HFFc6 (cell line): ENCODE data around the gene CCDC152. TPM values are rescaled to one million over a fixed set of nuclear protein-coding genes. Genes with fewer than 3 reads are reported as not detected.

ENCODE experiments used
- DNase-seq: peaks from one replicate; pipeline ENCODE4 v3.0.0-alpha.2; 2018
- H3K27ac Mint-ChIP-seq: 2 replicates; pipeline ENCODE4 v1.8.0; 2020; ENCODE audit warnings: mild to moderate bottlenecking, mixed read lengths
- H3K27me3 Mint-ChIP-seq: 2 replicates; pipeline ENCODE4 v1.8.0; 2021; ENCODE audit warnings: mild to moderate bottlenecking, moderate library complexity, mixed read lengths; ENCODE audit not compliant: insufficient read depth
- H3K36me3 Mint-ChIP-seq: 2 replicates; pipeline ENCODE4 v1.8.0; 2021; ENCODE audit warnings: low read depth, mixed read lengths
- H3K4me1 Mint-ChIP-seq: 2 replicates; pipeline ENCODE4 v1.8.0; 2020; ENCODE audit warnings: low read depth, mixed read lengths
- H3K4me3 Mint-ChIP-seq: 2 replicates; pipeline ENCODE4 v1.8.0; 2020; ENCODE audit warnings: mild to moderate bottlenecking, moderate library complexity, mixed read lengths
- H3K9me3 Mint-ChIP-seq: 2 replicates; pipeline ENCODE4 v1.8.0; 2020; ENCODE audit warnings: mild to moderate bottlenecking, mixed read lengths
- total RNA-seq, 6 experiments: library from RNA; stranded (reverse); fragmentation: NEBNext Ultra II Directional; extraction: Animal tissue kit (Norgen Biotek cat#: 25700); gene quantifications; 2 replicates in 1 of 6; 3 replicates in 5 of 6; pipeline ENCODE4 v1.2.3, GENCODE V29; 2021
- TF ChIP-seq, protein P1 (sequence below): fragments of 200-600 bp; sonication (generic); IDR thresholded peaks from 2 replicates; pipeline ENCODE4 v1.5.0; 2021; ENCODE audit warnings: antibody characterized with exemption, mild to moderate bottlenecking

Gene CCDC152
- total RNA-seq, 6 experiments from 2014 or later = 0.47 to 7.2 (median 5.6) TPM

DNA sequence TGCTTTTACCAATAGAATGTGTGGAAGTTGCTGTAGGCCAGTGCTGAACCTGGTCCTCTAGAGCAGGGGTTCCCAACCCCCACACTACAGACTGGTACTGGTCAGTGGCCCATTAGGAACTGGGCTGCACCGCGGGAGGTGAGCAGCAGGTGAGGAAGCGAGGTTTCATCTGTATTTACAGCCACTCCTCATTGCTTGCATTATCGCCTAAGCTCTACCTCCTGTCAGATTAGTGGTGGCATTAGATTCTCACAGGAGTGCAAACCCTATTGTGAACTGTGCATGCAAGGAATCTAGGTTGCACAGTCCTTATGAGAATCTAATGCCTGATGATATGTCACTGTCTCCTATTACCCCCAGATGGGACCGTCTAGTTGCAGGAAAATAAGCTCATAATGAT is 6.1 kb upstream of the CCDC152 start:
- no peak for DNase-seq
- no peaks in the 10 kb centered on the region for H3K36me3 Mint-ChIP-seq
- H3K27ac Mint-ChIP-seq = no peak overlapping the region
- no peak overlapping the region for H3K4me3 Mint-ChIP-seq
- H3K9me3 Mint-ChIP-seq = no peaks in the 10 kb centered on the region
- TF ChIP-seq, protein P1, sequence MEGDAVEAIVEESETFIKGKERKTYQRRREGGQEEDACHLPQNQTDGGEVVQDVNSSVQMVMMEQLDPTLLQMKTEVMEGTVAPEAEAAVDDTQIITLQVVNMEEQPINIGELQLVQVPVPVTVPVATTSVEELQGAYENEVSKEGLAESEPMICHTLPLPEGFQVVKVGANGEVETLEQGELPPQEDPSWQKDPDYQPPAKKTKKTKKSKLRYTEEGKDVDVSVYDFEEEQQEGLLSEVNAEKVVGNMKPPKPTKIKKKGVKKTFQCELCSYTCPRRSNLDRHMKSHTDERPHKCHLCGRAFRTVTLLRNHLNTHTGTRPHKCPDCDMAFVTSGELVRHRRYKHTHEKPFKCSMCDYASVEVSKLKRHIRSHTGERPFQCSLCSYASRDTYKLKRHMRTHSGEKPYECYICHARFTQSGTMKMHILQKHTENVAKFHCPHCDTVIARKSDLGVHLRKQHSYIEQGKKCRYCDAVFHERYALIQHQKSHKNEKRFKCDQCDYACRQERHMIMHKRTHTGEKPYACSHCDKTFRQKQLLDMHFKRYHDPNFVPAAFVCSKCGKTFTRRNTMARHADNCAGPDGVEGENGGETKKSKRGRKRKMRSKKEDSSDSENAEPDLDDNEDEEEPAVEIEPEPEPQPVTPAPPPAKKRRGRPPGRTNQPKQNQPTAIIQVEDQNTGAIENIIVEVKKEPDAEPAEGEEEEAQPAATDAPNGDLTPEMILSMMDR = no peak
- no peaks in the 10 kb centered on the region for H3K4me1 Mint-ChIP-seq
- peaks cover 5% of the 10 kb centered on the region for H3K27me3 Mint-ChIP-seq

DNA sequence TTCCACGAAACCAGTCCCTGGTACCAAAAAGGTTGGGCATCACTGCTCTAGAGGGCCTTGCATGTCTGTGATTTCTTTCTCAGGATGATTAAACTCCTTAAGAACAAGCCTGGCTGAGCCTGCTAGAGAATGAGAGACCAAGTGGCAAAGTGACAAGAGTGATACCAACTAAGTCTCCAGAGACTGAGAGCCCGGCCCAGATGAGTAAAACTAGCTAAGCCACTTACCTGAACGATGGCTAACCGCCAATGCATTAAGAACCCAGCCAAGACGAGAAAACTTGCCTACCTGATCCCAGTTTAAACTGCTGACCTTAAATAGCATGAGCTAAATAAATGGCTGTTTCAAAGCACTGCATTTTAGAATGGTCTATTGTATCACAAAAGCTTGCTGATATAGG is 5.6 kb upstream of the CCDC152 start:
- Mint-ChIP-seq H3K36me3 (no peaks in the 10 kb centered on the region), H3K27me3 (peaks cover 5% of the 10 kb centered on the region), H3K4me3 (no peak overlapping the region), H3K9me3 (no peaks in the 10 kb centered on the region), H3K4me1 (no peaks in the 10 kb centered on the region), H3K27ac (no peak overlapping the region)
- no peak for DNase-seq
- TF ChIP-seq, protein P1 = no peak

DNA sequence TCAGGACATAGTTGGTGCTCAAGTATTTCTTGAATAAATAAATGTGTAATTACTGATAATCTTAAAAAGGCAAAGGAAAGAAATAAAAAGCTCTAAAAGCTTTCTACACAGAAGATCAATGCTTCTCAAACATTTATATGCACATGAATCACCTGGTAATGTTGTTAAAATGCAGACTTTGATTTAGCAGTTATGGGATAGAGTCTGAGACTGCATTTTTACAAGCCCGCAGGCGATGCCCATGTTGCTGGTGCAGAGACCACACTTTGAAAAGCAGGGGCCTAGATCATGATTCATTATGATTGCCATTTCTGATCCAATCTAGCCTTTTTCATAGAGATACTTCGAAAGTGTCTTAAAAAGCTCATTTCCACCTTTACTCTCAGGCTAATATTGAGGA is 3.5 kb upstream of the CCDC152 start:
- H3K9me3 Mint-ChIP-seq = no peaks in the 10 kb centered on the region
- TF ChIP-seq, protein P1 = no peak
- no peak for DNase-seq
- peaks cover 10% of the 10 kb centered on the region for H3K4me1 Mint-ChIP-seq
- peaks cover 6% of the 10 kb centered on the region for H3K27me3 Mint-ChIP-seq
- no peaks in the 10 kb centered on the region for H3K36me3 Mint-ChIP-seq
- H3K27ac Mint-ChIP-seq = no peak overlapping the region
- no peak overlapping the region for H3K4me3 Mint-ChIP-seq

DNA sequence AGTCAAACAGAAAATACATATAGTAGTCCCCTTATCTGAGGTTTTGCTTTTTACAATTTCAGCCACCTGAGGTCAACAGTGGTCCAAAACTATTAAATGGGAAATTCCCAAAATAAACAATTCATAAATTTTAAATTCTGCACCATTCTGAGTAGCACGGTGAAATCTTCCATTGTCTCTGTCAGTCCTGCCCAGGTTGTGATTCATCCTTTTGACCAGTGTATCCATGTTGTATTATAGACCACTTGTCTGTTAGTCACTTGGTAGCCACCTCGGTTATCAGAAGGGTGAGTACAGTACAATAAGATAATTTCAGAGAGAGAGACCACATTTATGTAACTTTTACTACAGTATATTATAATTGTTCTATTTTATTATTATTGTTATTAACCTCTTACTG is 2.8 kb downstream of the CCDC152 start:
- TF ChIP-seq, protein P1 = no peak
- no peaks in the 10 kb centered on the region for H3K36me3 Mint-ChIP-seq

DNA sequence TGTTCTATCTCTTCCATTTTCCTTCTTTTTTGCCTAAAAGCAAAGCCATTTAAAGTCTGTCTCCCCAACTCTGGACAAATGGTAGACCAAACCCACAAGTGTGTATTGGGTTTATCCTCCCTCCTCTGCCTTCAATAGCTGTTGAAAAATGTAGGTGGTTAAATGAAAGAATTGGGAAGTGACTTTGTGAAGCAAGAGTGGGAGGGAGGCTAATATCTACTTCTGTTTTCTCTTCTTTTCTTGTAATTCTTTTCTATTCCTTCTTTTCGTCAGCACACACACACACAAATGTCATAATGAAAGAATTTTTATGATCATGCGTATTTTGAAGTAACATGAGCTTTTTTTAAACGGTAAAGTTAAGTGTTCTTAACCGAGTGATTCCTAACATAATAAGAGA is 3.8 kb downstream of the CCDC152 start:
- Mint-ChIP-seq H3K27ac (no peak overlapping the region), H3K4me3 (no peak overlapping the region), H3K9me3 (no peaks in the 10 kb centered on the region), H3K36me3 (no peaks in the 10 kb centered on the region), H3K4me1 (peaks cover 14% of the 10 kb centered on the region), H3K27me3 (peaks cover 4% of the 10 kb centered on the region; the same call in 1 of the 2 replicates)
- TF ChIP-seq, protein P1 = no peak
- DNase-seq = no peak

More for the DNA sequence above, 2.8 kb downstream of the CCDC152 start:
- H3K27me3 Mint-ChIP-seq = peaks cover 4% of the 10 kb centered on the region; the same call in 1 of the 2 replicates
- H3K4me1 Mint-ChIP-seq = peaks cover 14% of the 10 kb centered on the region
- H3K27ac Mint-ChIP-seq = no peak overlapping the region
- no peak for DNase-seq
- H3K4me3 Mint-ChIP-seq = no peak overlapping the region
- no peaks in the 10 kb centered on the region for H3K9me3 Mint-ChIP-seq

DNA sequence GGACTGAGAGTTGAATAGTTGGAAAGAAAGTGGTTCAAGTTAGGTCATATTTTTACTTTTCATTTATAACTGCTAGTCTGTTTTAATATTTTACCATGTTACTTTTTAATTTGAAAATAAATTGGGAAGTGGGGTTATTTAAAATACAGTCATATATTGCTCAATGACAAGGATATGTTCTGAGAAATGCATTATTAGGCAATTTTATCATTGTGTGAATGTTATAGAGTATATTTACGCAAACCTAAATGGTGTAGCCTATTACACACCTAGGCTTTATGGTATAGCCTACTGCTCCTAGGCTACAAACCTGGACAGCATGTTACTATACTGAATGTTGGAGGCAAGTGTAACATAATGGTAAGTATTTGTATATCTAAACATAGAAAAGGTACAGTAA is 5.2 kb downstream of the CCDC152 start:
- Mint-ChIP-seq H3K27me3 (peaks cover 4% of the 10 kb centered on the region; the same call in 1 of the 2 replicates), H3K27ac (no peak overlapping the region), H3K9me3 (no peaks in the 10 kb centered on the region), H3K4me3 (no peak overlapping the region), H3K4me1 (peaks cover 14% of the 10 kb centered on the region), H3K36me3 (no peaks in the 10 kb centered on the region)
- DNase-seq = no peak
- TF ChIP-seq, protein P1 = no peak
